A549 (cell line): Measurements from ENCODE around the gene NACA. TPM values are rescaled to one million over a fixed set of nuclear protein-coding genes. Genes with fewer than 3 reads are reported as not detected.

Experiments used
- ATAC-seq, 2 experiments: fragments of 200-7000 bp in 1 of 2; fragments of >200 bp in 1 of 2; cut with Nextera tagmentation in 1 of 2; cut with Tn5 transposase in 1 of 2; 3 replicates each; pipeline versions ENCODE4 v1.8.0 to v1.9.1; 2018 to 2020; ENCODE audit warnings: mild to moderate bottlenecking in 1 of 2, moderate library complexity in 1 of 2
- CTCF ChIA-PET: fragments of 300-600 bp; sonication (Branson Sonifier 250); formaldehyde crosslinking; extraction: SDS; loops from one replicate; lab custom pipeline; 2021; ENCODE audit warnings: antibody characterized with exemption, inconsistent platforms; lab: Yijun Ruan, JAX
- POLR2A ChIA-PET: fragments of 350-600 bp; formaldehyde crosslinking; extraction: SDS; loops from one replicate; lab custom pipeline; 2021; ENCODE audit warnings: antibody characterized with exemption, inconsistent platforms; lab: Yijun Ruan, JAX
- DNase-seq, 2 experiments: peaks; one replicate each; pipeline versions ENCODE4 v3.0.0 to v3.0.0-alpha.2; 2011 to 2016; ENCODE audit warnings: low read depth in 1 of 2, low spot score in 1 of 2
- FAIRE-seq: peaks from 2 replicates; lab custom pipeline; 2011; peaks lifted over from hg19 to GRCh38; lab: Jason Lieb, UNC
- H3K27ac ChIP-seq, 2 experiments: fragments of >200 bp; sonication (Bioruptor Twin); formaldehyde crosslinking; 3 replicates each; pipeline ENCODE4 v1.5.1; 2016 to 2017
- H3K4me1 ChIP-seq: fragments of >200 bp; sonication (Bioruptor Twin); formaldehyde crosslinking; 3 replicates; pipeline ENCODE4 v1.6.1; 2016
- H3K4me2 ChIP-seq: fragments of >200 bp; sonication (Bioruptor Twin); formaldehyde crosslinking; 3 replicates; pipeline ENCODE4 v1.6.1; 2016
- H3K4me3 ChIP-seq: fragments of >200 bp; sonication (Bioruptor Twin); formaldehyde crosslinking; 3 replicates; pipeline ENCODE4 v1.5.1; 2016
- H3K9me3 ChIP-seq: fragments of >200 bp; sonication (Bioruptor Twin); formaldehyde crosslinking; 3 replicates; pipeline ENCODE4 v1.6.1; 2016
- CEBPB ChIP-seq, 2 experiments: fragments of >200 bp in 1 of 2; sonication (Bioruptor Twin) in 1 of 2; formaldehyde crosslinking in 1 of 2; IDR thresholded peaks; 2 replicates each; pipeline ENCODE4 v1.6.1; 2012 to 2016
- EP300 ChIP-seq, 2 experiments: fragments of >200 bp; sonication (Bioruptor Twin); formaldehyde crosslinking; IDR thresholded peaks; 2 replicates in 1 of 2; 3 replicates in 1 of 2; pipeline ENCODE4 v1.6.1; 2016 to 2017
- FOSL2 ChIP-seq, 2 experiments: fragments of 450-650 bp in 1 of 2; fragments of >200 bp in 1 of 2; sonication (Bioruptor Twin) in 1 of 2; formaldehyde crosslinking; IDR thresholded peaks; 2 replicates each; pipeline versions ENCODE4 v1.5.0 to v1.6.1; 2016 to 2020; ENCODE audit warnings: mild to moderate bottlenecking in 1 of 2, moderate library complexity in 1 of 2
- JUNB ChIP-seq: fragments of >200 bp; sonication (Bioruptor Twin); formaldehyde crosslinking; IDR thresholded peaks from 2 replicates; pipeline ENCODE4 v1.6.1; 2016
- MAZ ChIP-seq: fragments of 150-350 bp; IDR thresholded peaks from 2 replicates; pipeline ENCODE4 v1.6.1; 2014; ENCODE audit warnings: antibody characterized with exemption, low read depth, low read length, borderline replicate concordance
- MYC ChIP-seq: IDR thresholded peaks from 2 replicates; pipeline ENCODE4 v1.6.1; 2012; ENCODE audit warnings: mild to moderate bottlenecking, inconsistent platforms, low read length, improper control_type of control experiment, borderline replicate concordance
- NFE2L2 ChIP-seq: fragments of 150-350 bp; conservative IDR thresholded peaks from 2 replicates; pipeline ENCODE4 v1.6.1; 2014; ENCODE audit warnings: low read length
- NPAS2 ChIP-seq: fragments of 250-450 bp; sonication (Bioruptor Pico); IDR thresholded peaks from 2 replicates; pipeline ENCODE4 v1.8.0; 2022; ENCODE audit warnings: mild to moderate bottlenecking, moderate library complexity, borderline replicate concordance
- POLR2A ChIP-seq: IDR thresholded peaks from 2 replicates; pipeline ENCODE4 v1.6.1; 2012; ENCODE audit warnings: mild to moderate bottlenecking, low read length
- POLR2AphosphoS2 ChIP-seq: conservative IDR thresholded peaks from 2 replicates; pipeline ENCODE4 v1.6.1; 2012; ENCODE audit warnings: low read length, improper control_type of control experiment, inconsistent platforms
- RCOR1 ChIP-seq: fragments of 150-350 bp; IDR thresholded peaks from 2 replicates; pipeline ENCODE4 v1.6.1; 2014; ENCODE audit warnings: antibody characterized with exemption, low read length, low read depth
- RNF2 ChIP-seq: fragments of 200-600 bp; sonication (generic); IDR thresholded peaks from 2 replicates; pipeline ENCODE4 v1.6.1; 2016; ENCODE audit warnings: low read depth, mild to moderate bottlenecking, antibody characterized with exemption, moderate library complexity, borderline replicate concordance
- SMC3 ChIP-seq: fragments of >200 bp; sonication (Bioruptor Twin); formaldehyde crosslinking; IDR thresholded peaks from 3 replicates; pipeline ENCODE4 v1.6.1; 2018; ENCODE audit warnings: inconsistent platforms
- TP53 ChIP-seq: fragments of 250-450 bp; sonication (Bioruptor Pico); IDR thresholded peaks from 2 replicates; pipeline ENCODE4 v1.5.0; 2021; ENCODE audit warnings: mild to moderate bottlenecking, moderate library complexity
- ZFP36 ChIP-seq: fragments of 450-650 bp; IDR thresholded peaks from 2 replicates; pipeline ENCODE4 v1.6.1; 2014; ENCODE audit warnings: borderline replicate concordance; ENCODE audit not compliant: partially characterized antibody
- WGBS: methylation state at CpG from one replicate; pipeline ENCODE4 v1.1.6; 2017; ENCODE audit errors: missing lambda C conversion rate; 5-methylcytosine and 5-hydroxymethylcytosine counted together
- polyA plus RNA-seq, 4 experiments: library from polyadenylated mRNA; depleted of rRNA in 3 of 4; stranded (reverse); fragments of >200 nt; fragmentation: RNase III in 1 of 4; extraction: RNeasy Plus Mini Kit Qiagen cat#74134 plus additional on column Dnase treatment in 1 of 4; gene quantifications; 2 replicates in 3 of 4; 3 replicates in 1 of 4; pipeline ENCODE4 v1.2.3, GENCODE V29; 2011 to 2017
- TF ChIP-seq, protein P1 (sequence below): IDR thresholded peaks from 2 replicates; pipeline ENCODE4 v1.6.1; 2012
- TF ChIP-seq, protein P2 (sequence below): fragments of >200 bp; sonication (Bioruptor Twin); formaldehyde crosslinking; IDR thresholded peaks from 2 replicates; pipeline ENCODE4 v1.6.1; 2016
- TF ChIP-seq, protein P3 (sequence below): fragments of 250-450 bp; sonication (Bioruptor Pico); IDR thresholded peaks from 2 replicates; pipeline ENCODE4 v1.5.0; 2021; ENCODE audit warnings: mild to moderate bottlenecking, moderate library complexity, borderline replicate concordance
- TF ChIP-seq, protein P4 (sequence below): IDR thresholded peaks from 2 replicates; pipeline ENCODE4 v1.6.1; 2012
- TF ChIP-seq, protein P5 (sequence below): fragments of >200 bp; sonication (Bioruptor Twin); formaldehyde crosslinking; IDR thresholded peaks from 3 replicates; pipeline ENCODE4 v1.6.1; 2016
- TF ChIP-seq, protein P6 (sequence below): fragments of >200 bp; sonication (Bioruptor Twin); formaldehyde crosslinking; IDR thresholded peaks from 3 replicates; pipeline ENCODE4 v1.5.1; 2016
- TF ChIP-seq, protein P7 (sequence below): fragments of 250-450 bp; sonication (Bioruptor Pico); IDR thresholded peaks from 2 replicates; pipeline ENCODE4 v1.5.0; 2020; ENCODE audit warnings: low read depth, mild to moderate bottlenecking, moderate library complexity

NACA gene
- polyA plus RNA-seq, 2 of the 4 experiments (the other 2 are of a cell fraction), result 1,560 to 2,331 TPM

DNA sequence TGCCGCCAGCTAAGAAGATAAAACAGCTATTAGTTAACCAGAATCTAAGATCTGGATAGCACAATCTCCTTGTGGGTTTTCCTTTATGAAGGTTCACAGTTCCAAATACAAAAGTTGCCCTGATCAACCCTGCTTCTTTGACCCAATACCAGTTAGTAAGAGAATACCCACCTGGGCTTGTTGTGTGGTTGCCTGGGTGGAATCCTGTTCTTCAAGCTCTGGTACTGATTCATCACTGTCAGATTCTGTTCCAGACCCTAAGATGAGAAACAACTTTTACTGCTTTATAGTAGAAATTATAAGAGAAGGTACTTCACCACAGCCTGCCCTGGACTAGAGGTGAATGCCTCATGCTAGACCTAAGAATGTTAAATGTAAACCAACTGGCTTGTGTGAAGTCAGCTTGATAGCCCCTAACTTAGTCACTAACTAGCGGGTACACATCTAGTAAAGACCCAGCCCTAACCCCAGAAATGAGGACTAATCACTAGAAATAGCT is 10.6 kb downstream of the NACA start:
- H3K4me3 ChIP-seq, result no peak overlapping the region
- peaks cover 22% of the 10 kb centered on the region for H3K4me1 ChIP-seq
- no peak overlapping the region for H3K27ac ChIP-seq
- no peaks in the 10 kb centered on the region for H3K9me3 ChIP-seq
- ChIA-PET POLR2A (no interaction called here), CTCF (interaction anchor here (2.0 kb wide), 1 partner anchor 10 kb away, joined by 5 read pairs; no protein-coding TSS in a partner anchor)
- no peak for TF ChIP-seq FOSL2 (IDR thresholded peaks at IDR 0.05)
- TF ChIP-seq FOSL2 (CRISPR knock-in tag; IDR thresholded peaks at IDR 0.05), result no peak
- peak; percentile 54; the same call in 1 of the 2 replicates for TF ChIP-seq POLR2AphosphoS2
- DNase-seq (no peak), FAIRE-seq (no peak), ATAC-seq (no peak)
- no peak overlapping the region for H3K4me2 ChIP-seq
- 98% methylated on average over 2 of the region's 2 CpGs for WGBS

DNA sequence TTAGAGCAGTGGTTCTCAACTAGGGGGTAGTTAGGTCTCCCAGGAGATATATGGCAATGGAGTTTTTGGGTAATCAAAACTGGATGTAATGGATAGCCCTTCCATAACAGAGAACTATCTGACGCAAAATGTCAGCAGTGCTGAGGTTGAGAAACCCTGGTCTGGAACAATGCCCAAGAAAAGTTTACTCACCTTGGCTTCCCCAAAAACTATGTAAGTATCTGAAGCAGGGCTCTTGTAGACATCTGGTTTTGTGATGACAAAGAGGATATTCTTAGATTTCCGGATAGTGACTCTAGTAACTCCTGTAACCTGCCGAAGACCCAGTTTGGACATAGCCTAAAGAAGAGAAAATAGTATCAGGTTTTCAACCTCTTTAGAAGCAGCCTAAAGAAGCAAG is 11.8 kb downstream of the NACA start:
- Histone ChIP-seq H3K9me3 (no peaks in the 10 kb centered on the region), H3K27ac (no peak overlapping the region), H3K4me1 (peaks cover 10% of the 10 kb centered on the region; the same call in 2 of the 3 replicates), H3K4me3 (no peak overlapping the region), H3K4me2 (no peak overlapping the region)
- FAIRE-seq, result no peak
- CTCF ChIA-PET, result interaction anchor here (2.0 kb wide), 1 partner anchor 9 kb away, joined by 5 read pairs; no protein-coding TSS in a partner anchor
- no peak for DNase-seq
- no peak for ATAC-seq
- POLR2A ChIA-PET, result no interaction called here
- WGBS, result 93% methylated on average over 3 of the region's 3 CpGs
- TF ChIP-seq, protein P1, sequence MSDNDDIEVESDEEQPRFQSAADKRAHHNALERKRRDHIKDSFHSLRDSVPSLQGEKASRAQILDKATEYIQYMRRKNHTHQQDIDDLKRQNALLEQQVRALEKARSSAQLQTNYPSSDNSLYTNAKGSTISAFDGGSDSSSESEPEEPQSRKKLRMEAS, result no peak
- no peak for TF ChIP-seq FOSL2 (IDR thresholded peaks at IDR 0.05)
- TF ChIP-seq FOSL2 (CRISPR knock-in tag; IDR thresholded peaks at IDR 0.05), result no peak
- TF ChIP-seq, protein P2, sequence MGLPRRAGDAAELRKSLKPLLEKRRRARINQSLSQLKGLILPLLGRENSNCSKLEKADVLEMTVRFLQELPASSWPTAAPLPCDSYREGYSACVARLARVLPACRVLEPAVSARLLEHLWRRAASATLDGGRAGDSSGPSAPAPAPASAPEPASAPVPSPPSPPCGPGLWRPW, result no peak
- TF ChIP-seq, protein P3, sequence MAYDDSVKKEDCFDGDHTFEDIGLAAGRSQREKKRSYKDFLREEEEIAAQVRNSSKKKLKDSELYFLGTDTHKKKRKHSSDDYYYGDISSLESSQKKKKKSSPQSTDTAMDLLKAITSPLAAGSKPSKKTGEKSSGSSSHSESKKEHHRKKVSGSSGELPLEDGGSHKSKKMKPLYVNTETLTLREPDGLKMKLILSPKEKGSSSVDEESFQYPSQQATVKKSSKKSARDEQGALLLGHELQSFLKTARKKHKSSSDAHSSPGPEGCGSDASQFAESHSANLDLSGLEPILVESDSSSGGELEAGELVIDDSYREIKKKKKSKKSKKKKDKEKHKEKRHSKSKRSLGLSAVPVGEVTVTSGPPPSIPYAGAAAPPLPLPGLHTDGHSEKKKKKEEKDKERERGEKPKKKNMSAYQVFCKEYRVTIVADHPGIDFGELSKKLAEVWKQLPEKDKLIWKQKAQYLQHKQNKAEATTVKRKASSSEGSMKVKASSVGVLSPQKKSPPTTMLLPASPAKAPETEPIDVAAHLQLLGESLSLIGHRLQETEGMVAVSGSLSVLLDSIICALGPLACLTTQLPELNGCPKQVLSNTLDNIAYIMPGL (CRISPR knock-in tag), result no peak
- TF ChIP-seq TP53 (CRISPR knock-in tag), result no peak
- no peak for TF ChIP-seq SMC3
- TF ChIP-seq, protein P4, sequence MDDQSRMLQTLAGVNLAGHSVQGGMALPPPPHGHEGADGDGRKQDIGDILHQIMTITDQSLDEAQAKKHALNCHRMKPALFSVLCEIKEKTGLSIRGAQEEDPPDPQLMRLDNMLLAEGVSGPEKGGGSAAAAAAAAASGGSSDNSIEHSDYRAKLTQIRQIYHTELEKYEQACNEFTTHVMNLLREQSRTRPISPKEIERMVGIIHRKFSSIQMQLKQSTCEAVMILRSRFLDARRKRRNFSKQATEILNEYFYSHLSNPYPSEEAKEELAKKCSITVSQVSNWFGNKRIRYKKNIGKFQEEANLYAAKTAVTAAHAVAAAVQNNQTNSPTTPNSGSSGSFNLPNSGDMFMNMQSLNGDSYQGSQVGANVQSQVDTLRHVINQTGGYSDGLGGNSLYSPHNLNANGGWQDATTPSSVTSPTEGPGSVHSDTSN, result no peak
- TF ChIP-seq, protein P5, sequence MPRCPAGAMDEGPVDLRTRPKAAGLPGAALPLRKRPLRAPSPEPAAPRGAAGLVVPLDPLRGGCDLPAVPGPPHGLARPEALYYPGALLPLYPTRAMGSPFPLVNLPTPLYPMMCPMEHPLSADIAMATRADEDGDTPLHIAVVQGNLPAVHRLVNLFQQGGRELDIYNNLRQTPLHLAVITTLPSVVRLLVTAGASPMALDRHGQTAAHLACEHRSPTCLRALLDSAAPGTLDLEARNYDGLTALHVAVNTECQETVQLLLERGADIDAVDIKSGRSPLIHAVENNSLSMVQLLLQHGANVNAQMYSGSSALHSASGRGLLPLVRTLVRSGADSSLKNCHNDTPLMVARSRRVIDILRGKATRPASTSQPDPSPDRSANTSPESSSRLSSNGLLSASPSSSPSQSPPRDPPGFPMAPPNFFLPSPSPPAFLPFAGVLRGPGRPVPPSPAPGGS, result no peak
- no peak for TF ChIP-seq EP300 (IDR thresholded peaks at IDR 0.05)
- TF ChIP-seq, protein P6, sequence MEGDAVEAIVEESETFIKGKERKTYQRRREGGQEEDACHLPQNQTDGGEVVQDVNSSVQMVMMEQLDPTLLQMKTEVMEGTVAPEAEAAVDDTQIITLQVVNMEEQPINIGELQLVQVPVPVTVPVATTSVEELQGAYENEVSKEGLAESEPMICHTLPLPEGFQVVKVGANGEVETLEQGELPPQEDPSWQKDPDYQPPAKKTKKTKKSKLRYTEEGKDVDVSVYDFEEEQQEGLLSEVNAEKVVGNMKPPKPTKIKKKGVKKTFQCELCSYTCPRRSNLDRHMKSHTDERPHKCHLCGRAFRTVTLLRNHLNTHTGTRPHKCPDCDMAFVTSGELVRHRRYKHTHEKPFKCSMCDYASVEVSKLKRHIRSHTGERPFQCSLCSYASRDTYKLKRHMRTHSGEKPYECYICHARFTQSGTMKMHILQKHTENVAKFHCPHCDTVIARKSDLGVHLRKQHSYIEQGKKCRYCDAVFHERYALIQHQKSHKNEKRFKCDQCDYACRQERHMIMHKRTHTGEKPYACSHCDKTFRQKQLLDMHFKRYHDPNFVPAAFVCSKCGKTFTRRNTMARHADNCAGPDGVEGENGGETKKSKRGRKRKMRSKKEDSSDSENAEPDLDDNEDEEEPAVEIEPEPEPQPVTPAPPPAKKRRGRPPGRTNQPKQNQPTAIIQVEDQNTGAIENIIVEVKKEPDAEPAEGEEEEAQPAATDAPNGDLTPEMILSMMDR, result no peak

DNA sequence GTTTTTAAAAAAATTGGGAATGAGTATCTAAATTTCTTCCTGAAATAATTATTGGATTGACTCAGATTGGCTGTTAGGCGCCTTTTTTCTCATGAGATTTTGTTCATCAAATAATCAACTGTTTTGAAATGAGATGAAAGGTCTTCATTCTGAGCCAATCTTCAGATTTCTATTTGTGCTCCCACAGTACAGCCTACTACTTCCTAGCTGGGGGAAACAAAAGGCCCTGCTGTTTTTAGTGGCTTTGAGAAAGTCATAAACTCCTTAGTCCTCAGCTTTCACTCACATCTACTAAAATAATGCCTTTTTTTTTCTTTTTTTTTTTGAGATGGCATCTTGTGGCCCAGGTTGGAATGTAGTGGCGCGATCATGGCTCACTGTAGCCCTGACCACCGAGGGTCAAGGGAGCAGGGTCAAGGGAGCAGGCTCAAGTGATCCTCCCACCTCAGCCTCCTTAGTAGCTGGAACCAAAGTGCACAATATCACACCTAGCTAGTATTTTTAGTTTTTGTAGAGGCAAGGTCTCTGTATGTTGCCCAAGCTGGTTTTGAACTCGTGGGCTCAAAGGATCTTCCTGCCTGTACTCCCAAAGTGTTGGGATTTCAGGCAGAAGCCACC is 15.2 kb downstream of the NACA start:
- FAIRE-seq (no peak), DNase-seq (no peak), ATAC-seq (peak; percentile 37 to 58; a peak in 5 of 6 replicates)
- ChIA-PET CTCF (interaction anchor here (0.6 to 1.9 kb wide), 3 partner anchors 9 to 328 kb away, joined by 4 to 5 read pairs (median 4); no protein-coding TSS in a partner anchor), POLR2A (interaction anchor here (1.2 to 1.8 kb wide), 2 partner anchors 9 to 21 kb away, joined by 5 to 28 read pairs; partner anchors contain the start of gene PTGES3)
- Histone ChIP-seq H3K27ac (no peak overlapping the region), H3K4me3 (no peak overlapping the region), H3K4me1 (no peaks in the 10 kb centered on the region), H3K9me3 (no peaks in the 10 kb centered on the region), H3K4me2 (no peak overlapping the region)
- 90% methylated on average over 5 of the region's 5 CpGs for WGBS
- no peak for TF ChIP-seq RCOR1
- no peak for TF ChIP-seq NFE2L2
- no peak for TF ChIP-seq RNF2
- TF ChIP-seq, protein P2, result no peak
- TF ChIP-seq POLR2A, result no peak
- TF ChIP-seq, protein P7, sequence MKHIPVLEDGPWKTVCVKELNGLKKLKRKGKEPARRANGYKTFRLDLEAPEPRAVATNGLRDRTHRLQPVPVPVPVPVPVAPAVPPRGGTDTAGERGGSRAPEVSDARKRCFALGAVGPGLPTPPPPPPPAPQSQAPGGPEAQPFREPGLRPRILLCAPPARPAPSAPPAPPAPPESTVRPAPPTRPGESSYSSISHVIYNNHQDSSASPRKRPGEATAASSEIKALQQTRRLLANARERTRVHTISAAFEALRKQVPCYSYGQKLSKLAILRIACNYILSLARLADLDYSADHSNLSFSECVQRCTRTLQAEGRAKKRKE (CRISPR knock-in tag), result no peak
- TF ChIP-seq CEBPB (IDR thresholded peaks at IDR 0.05), result no peak
- no peak for TF ChIP-seq MYC
- no peak for TF ChIP-seq ZFP36
- no peak for TF ChIP-seq MAZ
- TF ChIP-seq NPAS2 (CRISPR knock-in tag), result no peak
- no peak for TF ChIP-seq JUNB
